Mucosa of stomach (tissue), 1 donor: ENCODE measurements around the gene KIRREL1.

Experiments used
- H3K27me3 ChIP-seq: one replicate; pipeline ENCODE4 v1.7.0; 2013; ENCODE audit warnings: mild to moderate bottlenecking, low read length; ENCODE audit not compliant: control insufficient read depth, insufficient read depth
- H3K36me3 ChIP-seq: one replicate; pipeline ENCODE4 v1.7.0; 2013; ENCODE audit warnings: low read length; ENCODE audit not compliant: control insufficient read depth, insufficient read depth
- H3K4me1 ChIP-seq: one replicate; pipeline ENCODE4 v1.7.0; 2013; ENCODE audit warnings: mild to moderate bottlenecking, low read length; ENCODE audit not compliant: control insufficient read depth, insufficient read depth
- H3K4me3 ChIP-seq: one replicate; pipeline ENCODE4 v1.7.0; 2013; ENCODE audit warnings: low read length
- H3K9ac ChIP-seq: one replicate; pipeline ENCODE4 v1.7.0; 2013; ENCODE audit warnings: mild to moderate bottlenecking, low read length, moderate library complexity
- H3K9me3 ChIP-seq: one replicate; pipeline ENCODE4 v1.7.0; 2013; ENCODE audit warnings: mild to moderate bottlenecking, low read length, moderate library complexity; ENCODE audit not compliant: control insufficient read depth
- donor health status: Pancreatic carcinoma.

The KIRREL1 gene

GRCh38 chr1:158112994-158113758 lies 119.7 kb downstream of the KIRREL1 start:
- peaks cover 49% of the 10 kb centered on the region for H3K27me3 ChIP-seq
- no peaks in the 10 kb centered on the region for H3K9me3 ChIP-seq
- H3K36me3 ChIP-seq, result no peaks in the 10 kb centered on the region
- H3K4me1 ChIP-seq, result no peaks in the 10 kb centered on the region
- no peak overlapping the region for H3K4me3 ChIP-seq
- H3K9ac ChIP-seq, result no peak overlapping the region

- Histone ChIP-seq H3K9me3 (no peaks in the 10 kb centered on the region), H3K36me3 (no peaks in the 10 kb centered on the region), H3K4me3 (no peak overlapping the region), H3K27me3 (peaks cover 55% of the 10 kb centered on the region), H3K4me1 (no peaks in the 10 kb centered on the region), H3K9ac (no peak overlapping the region)
Measured at GRCh38 chr1:158113759-158114127, 120.3 kb downstream of the KIRREL1 start.

GRCh38 chr1:158115126-158115525 lies 121.7 kb downstream of the KIRREL1 start:
- no peaks in the 10 kb centered on the region for H3K36me3 ChIP-seq
- no peak overlapping the region for H3K9ac ChIP-seq
- H3K4me3 ChIP-seq, result no peak overlapping the region
- peaks cover 64% of the 10 kb centered on the region for H3K27me3 ChIP-seq
- no peaks in the 10 kb centered on the region for H3K4me1 ChIP-seq
- H3K9me3 ChIP-seq, result no peaks in the 10 kb centered on the region

GRCh38 chr1:158116311-158117167 lies 123.1 kb downstream of the KIRREL1 start:
- Histone ChIP-seq H3K4me3 (no peak overlapping the region), H3K36me3 (no peaks in the 10 kb centered on the region), H3K4me1 (no peaks in the 10 kb centered on the region), H3K27me3 (peaks cover 64% of the 10 kb centered on the region), H3K9ac (no peak overlapping the region), H3K9me3 (no peaks in the 10 kb centered on the region)

- H3K36me3 ChIP-seq, result no peaks in the 10 kb centered on the region
- no peak overlapping the region for H3K9ac ChIP-seq
- H3K4me3 ChIP-seq, result no peak overlapping the region
- H3K9me3 ChIP-seq, result no peaks in the 10 kb centered on the region
- H3K27me3 ChIP-seq, result peaks cover 55% of the 10 kb centered on the region
- no peaks in the 10 kb centered on the region for H3K4me1 ChIP-seq
Measured at GRCh38 chr1:158117854-158118704, 124.6 kb downstream of the KIRREL1 start.

GRCh38 chr1:158118713-158119402 lies 125.4 kb downstream of the KIRREL1 start:
- no peaks in the 10 kb centered on the region for H3K4me1 ChIP-seq
- no peaks in the 10 kb centered on the region for H3K9me3 ChIP-seq
- no peaks in the 10 kb centered on the region for H3K36me3 ChIP-seq
- H3K9ac ChIP-seq, result no peak overlapping the region
- peaks cover 47% of the 10 kb centered on the region for H3K27me3 ChIP-seq
- no peak overlapping the region for H3K4me3 ChIP-seq

- no peaks in the 10 kb centered on the region for H3K9me3 ChIP-seq
- no peak overlapping the region for H3K4me3 ChIP-seq
- H3K36me3 ChIP-seq, result no peaks in the 10 kb centered on the region
- no peak overlapping the region for H3K9ac ChIP-seq
- no peaks in the 10 kb centered on the region for H3K4me1 ChIP-seq
- peaks cover 40% of the 10 kb centered on the region for H3K27me3 ChIP-seq
Measured at GRCh38 chr1:158119976-158120653, 126.7 kb downstream of the KIRREL1 start.

GRCh38 chr1:158121604-158122254 lies 128.3 kb downstream of the KIRREL1 start:
- Histone ChIP-seq H3K9me3 (no peaks in the 10 kb centered on the region), H3K27me3 (peaks cover 24% of the 10 kb centered on the region)

GRCh38 chr1:158122833-158123388 lies 129.5 kb downstream of the KIRREL1 start:
- Histone ChIP-seq H3K9ac (no peak overlapping the region), H3K27me3 (peaks cover 18% of the 10 kb centered on the region), H3K36me3 (no peaks in the 10 kb centered on the region), H3K4me3 (no peak overlapping the region), H3K4me1 (no peaks in the 10 kb centered on the region), H3K9me3 (no peaks in the 10 kb centered on the region)

More at GRCh38 chr1:158121604-158122254, 128.3 kb downstream of the KIRREL1 start:
- Histone ChIP-seq H3K4me3 (no peak overlapping the region), H3K4me1 (no peaks in the 10 kb centered on the region), H3K36me3 (no peaks in the 10 kb centered on the region), H3K9ac (no peak overlapping the region)

- Histone ChIP-seq H3K4me3 (no peak overlapping the region), H3K4me1 (no peaks in the 10 kb centered on the region), H3K9me3 (no peaks in the 10 kb centered on the region), H3K27me3 (peaks cover 8% of the 10 kb centered on the region), H3K36me3 (no peaks in the 10 kb centered on the region), H3K9ac (no peak overlapping the region)
Measured at GRCh38 chr1:158124034-158124433, 130.6 kb downstream of the KIRREL1 start.
